ENCODE measurements around the gene MFAP2. TPM values are rescaled to one million over a fixed set of nuclear protein-coding genes. Genes with fewer than 3 reads are reported as not detected.

The MFAP2 gene
- total RNA-seq, 1 experiment from 2014 or later = 152 TPM

DNA sequence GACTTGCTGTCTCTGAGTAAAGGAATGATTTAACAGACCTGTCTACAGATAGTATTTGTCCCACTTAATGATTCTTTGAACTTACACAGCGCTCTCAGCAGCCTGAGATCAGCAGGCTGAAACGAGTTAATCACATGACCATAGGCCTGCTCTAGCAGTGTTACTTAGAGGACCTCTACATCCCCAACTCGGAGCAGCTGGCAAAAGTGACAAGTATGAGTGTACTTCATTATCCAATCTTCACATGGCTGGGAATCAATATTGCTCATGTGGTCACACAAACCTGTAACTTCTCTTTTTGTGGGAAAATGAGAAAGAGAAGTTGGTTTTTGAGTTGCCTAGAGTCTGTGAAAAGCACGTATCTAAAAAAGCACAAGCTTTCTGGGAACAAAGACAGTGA is 42.7 kb upstream of the MFAP2 start:
- no peak overlapping the region for H2BK120ac ChIP-seq (ENCODE audit: low read depth, low read length, poor library complexity, severe bottlenecking)
- H3K18ac ChIP-seq (ENCODE audit: insufficient read length, low read depth, low read length) = no peak overlapping the region
- Mint-ChIP-seq H3K27me3 (ENCODE audit: low read depth) (no peaks in the 10 kb centered on the region), H3K4me3 (no peak overlapping the region), H3K27ac (no peak overlapping the region; a peak in 2 of 7 replicates), H3K36me3 (ENCODE audit: insufficient read depth in 1 of 3, low read depth in 3 of 3) (peaks cover 27 to 90% (median 78%) of the 10 kb centered on the region in 3 experiments; a peak in 6 of 7 replicates), H3K9me3 (no peaks in the 10 kb centered on the region), H3K4me1 (peaks cover 0 to 5% of the 10 kb centered on the region in 2 experiments; a peak in 1 of 4 replicates)
- H3K9me3 ChIP-seq (ENCODE audit: control insufficient read depth, low read depth, low read length) = no peaks in the 10 kb centered on the region
- no peak overlapping the region for H3K23ac ChIP-seq (ENCODE audit: insufficient read length, low read depth, low read length)
- H2AFZ ChIP-seq (ENCODE audit: low read length) = no peak overlapping the region
- no peaks in the 10 kb centered on the region for H3K27me3 ChIP-seq (ENCODE audit: insufficient read depth, low read length)
- H2BK5ac ChIP-seq (ENCODE audit: insufficient read length, low read length) = no peak overlapping the region
- H2BK12ac ChIP-seq (ENCODE audit: insufficient read length, low read depth, low read length) = no peak overlapping the region
- H3K9ac ChIP-seq (ENCODE audit: extremely low read depth, insufficient read length, low read length) = no peak overlapping the region
- H3K4ac ChIP-seq (ENCODE audit: low read depth, low read length) = no peak overlapping the region
- WGBS (ENCODE audit: extremely low coverage, insufficient read length, low lambda C conversion rate) = no CpG with 5 or more reads among the region's 4 CpGs
- no peaks in the 10 kb centered on the region for H3K79me1 ChIP-seq (ENCODE audit: insufficient read depth, low read depth, low read length, poor library complexity, severe bottlenecking)
- H3T11ph ChIP-seq (ENCODE audit: low read length) = no peak overlapping the region
- H3K23me2 ChIP-seq (ENCODE audit: insufficient read length, low read depth, low read length, poor library complexity, severe bottlenecking) = no peaks in the 10 kb centered on the region
- H3K4me2 ChIP-seq (ENCODE audit: insufficient read depth, insufficient read length, low read length) = no peak overlapping the region
- no peak overlapping the region for H2AK5ac ChIP-seq (ENCODE audit: insufficient read length, low read length)
- no peak overlapping the region for H3K56ac ChIP-seq (ENCODE audit: insufficient read length, low read depth, low read length)
- no peak overlapping the region for H4K5ac ChIP-seq (ENCODE audit: insufficient read length, low read depth, low read length)
- DNase-seq = no peak
- no peaks in the 10 kb centered on the region for H3K79me2 ChIP-seq (ENCODE audit: insufficient read depth, low read length)
- H4K8ac ChIP-seq (replicated peaks; ENCODE audit: insufficient read length, low read depth, low read length) = no peak overlapping the region
- no peak overlapping the region for H2BK15ac ChIP-seq (ENCODE audit: low read depth, low read length)
- H3K4me1 ChIP-seq (ENCODE audit: insufficient read depth, low read length) = no peaks in the 10 kb centered on the region
- no peak overlapping the region for H4K91ac ChIP-seq (ENCODE audit: insufficient read length, low read depth, low read length)
- TF ChIP-seq, protein P1, sequence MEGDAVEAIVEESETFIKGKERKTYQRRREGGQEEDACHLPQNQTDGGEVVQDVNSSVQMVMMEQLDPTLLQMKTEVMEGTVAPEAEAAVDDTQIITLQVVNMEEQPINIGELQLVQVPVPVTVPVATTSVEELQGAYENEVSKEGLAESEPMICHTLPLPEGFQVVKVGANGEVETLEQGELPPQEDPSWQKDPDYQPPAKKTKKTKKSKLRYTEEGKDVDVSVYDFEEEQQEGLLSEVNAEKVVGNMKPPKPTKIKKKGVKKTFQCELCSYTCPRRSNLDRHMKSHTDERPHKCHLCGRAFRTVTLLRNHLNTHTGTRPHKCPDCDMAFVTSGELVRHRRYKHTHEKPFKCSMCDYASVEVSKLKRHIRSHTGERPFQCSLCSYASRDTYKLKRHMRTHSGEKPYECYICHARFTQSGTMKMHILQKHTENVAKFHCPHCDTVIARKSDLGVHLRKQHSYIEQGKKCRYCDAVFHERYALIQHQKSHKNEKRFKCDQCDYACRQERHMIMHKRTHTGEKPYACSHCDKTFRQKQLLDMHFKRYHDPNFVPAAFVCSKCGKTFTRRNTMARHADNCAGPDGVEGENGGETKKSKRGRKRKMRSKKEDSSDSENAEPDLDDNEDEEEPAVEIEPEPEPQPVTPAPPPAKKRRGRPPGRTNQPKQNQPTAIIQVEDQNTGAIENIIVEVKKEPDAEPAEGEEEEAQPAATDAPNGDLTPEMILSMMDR (conservative IDR thresholded peaks at IDR 0.05) = no peak
- H2BK20ac ChIP-seq (ENCODE audit: low read depth, low read length, poor library complexity, severe bottlenecking) = no peak overlapping the region
- H3K27ac ChIP-seq (ENCODE audit: insufficient read length, low read depth, low read length) = no peak overlapping the region
- no peaks in the 10 kb centered on the region for H4K20me1 ChIP-seq (ENCODE audit: control insufficient read depth, insufficient read depth, insufficient read length)
- no peak overlapping the region for H3K14ac ChIP-seq (ENCODE audit: insufficient read depth, low read length)

Data from H9 (cell line).